GM19023 (cell line): ENCODE measurements around the gene PHLPP1.
"Not testable (repeated sequence)": the region's sequence is repeated elsewhere in the genome, so short reads cannot be mapped to it uniquely, and the experiment has no call there.

ENCODE experiments used
- ATAC-seq: cut with Tn5 transposase; IDR thresholded peaks from one replicate; pipeline ENCODE4 v1.9.1; 2021; ENCODE audit warnings: mild to moderate bottlenecking, moderate library complexity; ENCODE audit not compliant: unreplicated experiment

The PHLPP1 gene

DNA sequence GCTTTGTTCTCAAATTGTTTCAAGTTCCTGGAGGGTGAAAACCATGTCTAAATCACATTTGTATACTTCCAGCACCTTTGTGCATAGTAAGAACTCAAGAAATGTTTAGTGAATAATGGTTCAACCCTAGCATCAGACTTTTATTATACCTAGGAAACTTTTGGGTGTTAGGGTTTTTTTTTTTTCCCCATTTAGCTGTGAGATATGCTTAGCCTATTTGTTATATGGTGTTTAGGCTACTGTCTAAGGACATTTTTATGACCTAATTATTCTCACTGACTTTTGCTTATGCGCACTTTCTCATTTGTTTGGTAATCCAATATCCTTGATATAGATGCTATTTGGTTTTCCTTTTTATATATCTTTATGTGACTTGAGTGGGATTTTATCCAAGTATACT, 164.7 kb downstream of the PHLPP1 start:
- no peak for ATAC-seq

DNA sequence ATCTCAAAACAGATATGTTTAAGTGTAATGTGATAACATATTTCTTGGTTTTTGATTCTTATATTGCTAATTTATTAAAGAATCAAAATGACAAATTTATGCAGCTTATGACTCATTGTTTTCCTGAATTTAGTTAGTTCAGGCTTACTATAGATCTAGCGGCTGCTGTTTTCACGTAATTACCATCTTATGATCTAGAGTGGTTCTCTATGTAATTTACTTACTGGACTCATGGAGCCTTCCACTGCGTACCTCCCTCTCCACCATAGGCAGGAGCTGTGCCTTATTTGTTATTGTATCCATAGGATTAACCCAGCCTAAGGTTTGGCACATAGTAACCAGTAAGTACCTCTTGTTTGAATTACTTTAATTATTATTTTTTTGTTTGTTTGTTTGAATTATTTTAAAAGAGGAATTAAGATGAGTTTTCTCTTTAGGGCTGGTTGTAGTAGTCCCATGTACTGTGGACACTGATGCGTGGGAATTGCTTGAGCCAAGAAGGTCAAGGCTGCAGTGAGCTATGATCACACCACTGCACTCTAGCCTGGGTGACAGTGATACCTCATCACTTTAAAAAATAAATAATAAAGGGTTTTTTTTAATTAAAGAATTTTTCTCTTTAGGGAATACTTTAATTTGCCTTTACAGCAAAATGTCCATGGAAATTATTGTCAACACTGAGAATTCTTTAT, 165.5 kb downstream of the PHLPP1 start:
- no peak for ATAC-seq

DNA sequence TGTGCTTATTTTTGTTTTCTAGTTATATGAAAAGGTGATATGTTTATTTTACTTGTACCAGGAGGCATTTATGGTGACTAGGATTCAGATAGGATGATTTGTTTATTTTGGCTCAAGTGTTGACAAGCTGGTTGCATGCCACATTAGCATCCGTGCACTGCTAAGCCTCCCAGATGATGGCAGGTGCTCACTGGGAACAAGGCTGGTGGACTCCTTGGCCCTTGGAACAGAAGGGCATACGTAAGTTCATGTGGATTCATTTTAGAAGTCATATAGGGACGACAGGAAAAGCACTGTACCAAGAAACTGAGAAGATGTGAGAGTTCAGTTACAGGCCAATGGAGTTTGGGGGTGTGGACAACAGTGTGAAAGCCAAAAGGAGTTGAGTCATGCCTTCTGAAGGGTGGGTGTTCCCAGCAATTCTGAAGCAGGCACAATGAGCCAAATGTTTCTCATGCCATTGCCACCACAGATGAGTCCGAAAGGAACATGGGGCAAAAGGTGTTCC, 166.2 kb downstream of the PHLPP1 start:
- ATAC-seq, result no peak

DNA sequence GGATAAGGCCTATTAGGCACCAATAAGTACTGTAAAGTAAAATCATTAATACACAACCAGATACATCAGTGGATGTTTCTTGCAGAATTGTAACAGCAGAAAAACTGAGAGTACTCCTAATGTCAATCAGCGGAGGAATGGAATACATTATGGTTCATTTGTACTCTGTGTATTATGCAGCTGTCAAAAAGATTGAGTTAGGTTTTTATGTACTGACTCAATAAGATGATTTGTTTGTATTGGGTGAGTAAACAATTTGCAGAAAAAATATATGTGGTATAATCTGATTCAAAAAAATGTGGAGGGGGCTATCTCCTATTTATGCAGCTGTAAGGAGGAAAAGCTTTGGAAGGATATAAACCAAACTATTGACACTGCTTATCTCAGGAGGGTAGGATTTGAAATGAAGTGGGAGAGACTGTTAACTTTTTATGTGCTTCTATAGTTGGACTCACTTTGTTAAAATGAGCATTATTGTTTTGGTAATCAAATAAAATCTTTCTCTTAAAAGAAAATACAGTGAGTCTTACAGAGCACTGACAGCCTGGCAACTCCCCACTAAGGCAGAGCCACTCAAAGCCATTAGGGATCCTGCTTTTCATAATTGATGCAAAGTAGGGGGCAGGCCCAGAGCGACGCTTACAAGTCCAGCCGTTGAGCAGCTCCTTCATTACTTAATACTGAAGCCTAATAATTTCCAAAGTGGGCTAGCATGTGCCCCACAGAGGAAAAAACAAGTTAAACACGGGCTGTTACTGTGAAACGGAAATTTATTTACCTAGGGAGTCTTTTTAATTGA, 168.8 kb downstream of the PHLPP1 start:
- ATAC-seq, result no peak

DNA sequence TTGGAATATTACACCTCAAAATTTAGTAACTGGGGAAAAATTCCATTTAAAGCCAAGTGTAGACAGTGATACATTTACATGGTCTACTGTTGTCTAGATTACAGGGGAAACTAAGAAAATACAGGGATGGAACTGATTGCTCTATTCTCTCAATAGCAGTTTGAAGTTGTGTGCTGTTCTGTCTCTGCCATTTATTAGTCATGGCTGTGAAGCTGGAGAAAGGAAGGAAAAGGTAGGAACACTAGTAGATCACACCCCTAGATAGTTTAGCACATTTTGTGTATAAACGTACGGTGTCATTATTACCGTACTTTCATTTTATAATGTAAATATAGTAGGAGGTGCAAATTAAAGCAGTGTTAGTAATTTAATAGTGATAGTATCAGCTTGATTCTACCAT, 170.5 kb downstream of the PHLPP1 start:
- ATAC-seq, result no peak

DNA sequence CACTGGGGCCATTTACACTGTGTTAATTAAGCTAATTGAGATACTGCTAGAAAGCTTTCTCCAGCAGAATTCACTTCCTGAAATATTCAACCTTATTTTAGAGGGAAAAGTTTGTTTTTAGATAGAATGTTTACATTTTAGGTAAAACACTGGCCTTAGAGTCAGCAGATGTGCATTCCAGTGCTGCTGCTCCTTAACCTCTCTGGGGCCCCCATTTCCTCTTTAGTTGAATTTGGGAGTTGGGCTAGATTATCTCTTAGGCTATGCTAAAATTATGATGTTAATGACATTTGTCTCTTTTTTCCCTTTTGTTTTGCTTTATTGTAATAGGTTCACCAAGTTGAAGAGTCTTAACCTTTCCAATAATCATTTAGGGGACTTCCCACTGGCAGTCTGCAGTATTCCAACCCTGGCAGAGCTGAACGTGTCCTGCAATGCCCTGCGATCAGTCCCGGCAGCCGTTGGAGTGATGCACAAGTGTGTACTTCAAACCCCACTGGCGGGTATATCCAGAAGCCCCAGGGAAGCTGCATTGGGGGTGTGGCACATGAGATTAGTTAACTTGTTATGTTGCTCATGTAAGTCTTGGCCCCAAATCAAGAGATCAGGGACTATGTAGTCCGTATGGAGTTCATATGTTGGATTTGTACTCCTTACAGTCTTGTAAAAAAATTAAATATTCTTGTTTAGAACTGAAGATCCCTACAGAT, 179.5 kb downstream of the PHLPP1 start:
- no peak for ATAC-seq

DNA sequence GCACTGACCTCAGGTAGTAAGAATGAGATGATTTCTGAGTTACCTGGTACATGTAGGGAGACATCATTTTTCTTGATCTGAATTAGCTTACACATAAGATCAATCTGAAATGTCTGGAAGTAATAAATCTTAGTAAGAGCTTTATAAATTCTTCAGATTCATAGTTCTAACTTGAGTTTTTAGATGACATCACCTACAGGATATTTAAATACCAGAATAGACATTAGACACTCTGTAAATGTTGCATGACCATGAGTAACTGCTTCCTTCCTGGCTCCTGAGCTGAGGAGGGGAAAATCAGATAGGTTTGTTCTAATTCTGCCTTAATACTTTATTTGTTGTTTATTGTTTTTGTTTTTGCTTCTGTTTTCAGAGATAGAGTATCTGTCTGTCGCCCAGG, 181.8 kb downstream of the PHLPP1 start:
- ATAC-seq, result no peak

DNA sequence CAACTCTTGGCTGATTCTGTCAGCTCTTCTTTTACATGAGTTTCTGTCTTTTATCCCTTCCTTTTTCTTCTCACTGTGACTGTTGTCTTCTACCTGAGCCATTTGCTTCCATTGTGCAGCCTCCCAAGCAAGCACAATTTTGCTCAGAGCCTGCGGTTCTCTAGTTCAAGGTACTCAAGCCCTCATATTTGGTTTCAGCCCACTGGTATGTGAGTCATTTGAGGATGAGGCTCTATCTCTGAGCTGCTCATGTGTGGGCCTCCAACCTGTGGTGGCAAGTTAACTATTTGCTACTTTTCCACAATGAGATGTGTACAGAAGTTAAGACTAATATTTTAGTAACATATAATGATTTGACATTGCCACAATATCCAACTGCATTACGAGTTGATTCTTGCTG, 183.0 kb downstream of the PHLPP1 start:
- ATAC-seq, result peak; percentile 99

DNA sequence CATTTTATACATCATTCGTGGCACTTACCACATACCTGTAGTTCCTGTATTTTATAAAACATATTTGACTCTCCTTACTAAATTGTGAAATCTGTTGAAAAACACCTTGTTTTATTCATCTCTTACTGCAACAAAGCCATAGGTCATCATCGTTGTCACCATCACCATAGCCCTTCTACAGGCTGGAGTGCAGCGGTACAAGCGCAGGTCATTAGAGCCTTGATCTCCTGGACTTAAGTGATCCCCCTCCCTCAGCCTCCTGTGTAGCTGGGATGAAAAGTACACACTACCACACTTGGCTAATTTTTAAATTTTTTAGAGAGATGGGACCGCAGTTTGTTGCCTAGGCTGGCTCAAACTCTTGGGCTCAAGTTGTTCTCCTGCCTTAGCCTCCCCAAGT, 184.2 kb downstream of the PHLPP1 start:
- ATAC-seq, result no peak

DNA sequence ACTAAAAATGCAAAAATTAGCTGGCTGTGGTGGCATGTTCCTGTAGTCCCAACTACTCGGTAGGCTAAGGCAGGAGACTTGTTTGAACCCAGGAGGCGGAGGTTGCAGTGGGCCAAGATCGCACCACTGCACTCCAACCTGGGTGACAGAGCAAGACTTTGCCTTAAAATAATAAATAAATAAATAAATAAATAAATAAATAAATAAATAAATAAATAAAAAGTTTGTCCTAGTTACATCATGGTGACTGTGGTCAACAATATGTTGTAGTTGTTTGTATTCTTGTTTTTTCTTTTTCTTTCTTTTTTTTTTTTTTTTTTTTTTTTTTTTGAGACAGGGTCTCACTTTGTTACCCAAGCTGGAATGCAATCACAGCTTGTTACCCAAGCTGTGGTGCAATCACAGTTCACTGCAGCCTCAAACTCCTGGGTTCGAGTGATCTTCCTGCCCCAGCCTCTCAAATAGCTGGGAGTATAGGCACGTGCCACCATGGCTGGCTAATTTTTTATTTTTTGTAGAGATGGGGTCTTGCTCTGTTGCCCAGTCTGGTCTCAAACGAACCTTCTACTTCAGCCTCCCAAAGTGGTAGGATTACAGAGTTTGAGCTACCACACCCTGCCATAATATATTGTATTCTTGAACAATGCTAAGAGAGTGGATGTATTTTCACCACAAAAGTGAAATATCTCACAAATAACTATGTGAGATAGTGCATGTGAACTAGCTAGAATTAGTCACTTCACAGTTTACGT, 185.0 kb downstream of the PHLPP1 start:
- ATAC-seq, result no peak

DNA sequence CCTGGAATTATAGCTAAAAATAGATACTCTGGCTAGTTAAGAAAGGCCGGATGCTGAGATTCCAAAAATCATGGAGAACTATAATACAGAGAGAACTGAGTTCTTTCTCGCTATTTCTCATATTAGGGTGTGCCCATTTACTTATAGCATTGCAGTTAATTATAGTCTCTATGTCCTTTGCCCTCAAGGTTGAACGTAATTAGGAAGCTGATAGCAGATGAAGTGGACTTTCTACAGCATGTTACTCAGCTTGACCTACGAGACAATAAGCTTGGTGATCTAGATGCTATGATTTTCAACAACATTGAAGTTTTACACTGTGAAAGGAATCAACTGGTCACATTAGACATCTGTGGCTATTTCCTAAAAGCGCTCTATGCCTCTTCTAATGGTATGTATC, 187.4 kb downstream of the PHLPP1 start:
- ATAC-seq, result no peak

DNA sequence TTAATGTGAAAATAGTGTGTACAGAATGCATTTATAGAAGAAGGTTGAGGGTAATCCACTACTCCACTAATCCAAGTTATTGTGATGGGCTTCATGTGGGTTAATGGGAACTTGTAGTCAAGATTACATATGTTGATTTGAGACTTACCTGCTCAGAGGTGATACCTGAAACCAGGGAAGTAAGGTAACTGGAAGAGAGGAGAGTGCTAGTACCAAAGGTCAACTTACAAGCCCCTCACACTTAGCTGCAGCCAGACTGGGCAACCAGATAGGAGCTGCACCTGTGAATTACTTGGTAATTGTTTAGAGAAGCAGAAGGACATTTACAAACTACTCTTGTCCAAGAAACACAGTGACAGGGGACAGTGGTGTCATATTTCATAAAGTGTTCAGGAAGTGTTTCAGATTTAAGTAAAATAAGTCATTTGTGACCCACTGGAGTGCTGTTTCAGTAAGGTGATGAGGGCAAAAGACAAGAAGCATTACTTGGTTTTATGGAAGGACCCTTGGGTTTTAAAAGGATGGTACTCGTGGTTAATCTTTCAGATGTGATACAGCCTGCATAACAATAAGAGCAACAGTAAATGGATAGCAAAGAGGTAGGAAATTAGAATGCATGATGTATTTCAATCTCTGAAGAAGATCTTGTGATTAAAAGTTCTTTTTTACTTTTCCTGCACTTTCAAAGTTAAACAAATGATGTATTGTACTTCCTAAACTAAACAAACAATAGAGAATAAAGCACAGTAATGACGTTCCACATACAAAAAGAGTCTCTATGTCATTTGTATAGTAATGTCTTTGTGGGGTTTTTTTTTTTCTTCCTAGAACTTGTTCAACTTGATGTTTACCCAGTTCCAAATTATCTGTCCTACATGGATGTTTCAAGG, 189.3 kb downstream of the PHLPP1 start:
- ATAC-seq, result no peak

DNA sequence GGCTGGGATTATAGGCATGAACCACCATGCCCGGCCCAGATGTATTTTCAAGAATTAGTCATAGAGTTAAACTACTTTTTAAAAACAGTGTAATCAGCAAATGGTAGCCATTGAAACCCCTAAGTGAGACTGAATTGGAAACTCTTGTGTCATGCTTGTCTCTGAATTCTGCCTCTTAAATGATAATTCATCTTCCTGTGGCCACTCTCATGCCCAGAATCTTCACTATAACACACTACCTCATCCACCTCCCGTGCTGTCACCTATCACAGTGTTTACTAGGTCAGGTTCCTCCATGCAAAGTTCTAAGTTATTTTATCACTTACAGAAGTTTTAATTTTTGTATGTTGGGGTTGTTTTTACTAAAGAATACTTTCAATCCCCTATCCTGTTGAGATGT, 197.5 kb downstream of the PHLPP1 start:
- ATAC-seq, result no peak

DNA sequence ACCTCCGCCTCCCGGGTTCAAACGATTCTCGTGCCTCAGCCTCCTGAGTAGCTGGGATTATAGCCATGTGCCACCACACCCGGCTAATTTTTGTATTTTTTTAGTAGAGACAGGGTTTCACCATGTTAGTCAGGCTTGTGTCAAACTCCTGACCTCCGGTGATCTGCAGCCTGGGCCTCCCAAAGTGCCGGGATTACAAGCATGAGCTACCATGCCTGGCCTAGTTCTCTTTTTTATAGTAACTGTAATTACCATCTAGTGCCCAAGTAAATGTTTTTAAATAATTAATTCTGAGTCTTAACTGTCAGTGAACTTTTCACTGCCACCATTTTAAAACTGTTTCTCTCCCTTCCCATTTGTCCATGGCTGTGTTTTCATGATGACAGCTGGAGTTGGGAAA, 198.5 kb downstream of the PHLPP1 start:
- not testable (repeated sequence) for ATAC-seq

DNA sequence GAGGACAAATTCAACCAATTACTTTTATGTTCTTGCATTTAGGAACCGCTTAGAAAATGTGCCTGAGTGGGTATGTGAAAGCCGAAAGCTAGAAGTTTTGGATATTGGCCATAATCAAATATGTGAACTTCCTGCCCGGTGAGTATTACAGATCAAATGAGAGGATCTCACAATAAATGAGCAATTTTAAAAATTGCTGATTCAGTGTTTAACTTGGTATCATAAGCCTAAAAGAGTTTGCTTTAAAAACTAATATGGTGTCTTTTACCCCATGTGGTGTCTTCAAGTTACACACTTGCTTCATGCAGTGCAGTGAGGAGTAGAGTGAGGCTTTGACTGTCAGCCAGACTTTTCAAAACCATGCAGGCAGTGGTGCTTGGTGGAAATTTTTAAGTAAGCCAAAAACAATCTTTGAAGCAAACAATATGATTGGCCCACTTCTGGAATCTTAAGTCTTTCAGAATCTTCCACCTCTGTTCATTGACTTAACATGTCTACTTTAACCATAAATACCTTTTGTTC, 199.6 kb downstream of the PHLPP1 start:
- ATAC-seq, result no peak

DNA sequence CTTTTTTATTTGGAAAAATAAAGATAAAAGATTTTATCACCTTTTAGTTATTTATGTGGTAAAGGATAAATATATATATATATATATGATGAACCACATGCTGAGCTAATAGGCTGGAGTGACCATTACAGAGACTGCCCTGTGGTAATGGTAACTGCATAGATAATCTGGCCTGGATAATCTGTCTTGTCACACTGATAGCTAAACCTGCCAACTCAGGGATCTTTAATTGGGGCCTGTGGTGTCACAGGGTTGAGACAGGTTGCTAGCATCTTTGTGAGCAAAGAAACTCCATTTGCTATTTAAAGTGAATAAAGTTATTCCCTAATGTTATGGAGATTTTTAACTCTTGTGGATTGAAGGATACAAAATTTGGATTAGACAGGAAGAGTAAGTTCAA, 203.0 kb downstream of the PHLPP1 start:
- ATAC-seq, result no peak

DNA sequence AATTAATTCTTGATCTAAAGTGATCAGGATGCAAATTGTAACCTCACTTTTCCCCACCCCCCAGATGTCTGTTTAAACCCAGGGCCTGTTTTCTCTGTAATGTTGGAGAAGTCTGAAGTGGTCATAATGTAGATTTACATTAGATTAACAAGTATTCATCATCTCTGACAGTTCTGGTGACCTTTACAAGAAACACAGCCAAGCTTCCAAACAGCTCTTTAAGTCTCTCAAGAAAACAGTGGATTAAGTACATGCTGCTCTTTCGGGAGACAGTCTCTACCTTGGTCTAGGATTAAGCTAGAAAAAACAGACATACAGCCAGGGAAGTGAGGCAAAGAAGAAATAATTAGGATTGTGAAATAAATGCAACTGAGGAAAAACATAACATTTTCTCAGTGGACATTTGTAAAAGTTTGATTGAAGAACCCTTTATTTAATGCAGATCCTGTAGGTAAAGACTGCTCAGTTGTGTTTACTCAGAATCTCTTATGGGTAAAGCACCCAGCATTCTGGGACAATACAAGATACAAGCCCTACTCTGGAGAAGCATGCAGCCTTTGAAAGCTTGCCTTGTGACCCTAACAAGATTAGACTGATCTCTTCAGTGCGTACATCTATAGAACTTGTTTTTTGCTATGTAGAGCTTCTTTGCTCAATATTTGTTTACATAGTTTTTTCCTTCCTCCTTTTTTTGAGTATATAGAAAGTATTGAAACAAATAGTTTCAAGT, 203.9 kb downstream of the PHLPP1 start:
- no peak for ATAC-seq

DNA sequence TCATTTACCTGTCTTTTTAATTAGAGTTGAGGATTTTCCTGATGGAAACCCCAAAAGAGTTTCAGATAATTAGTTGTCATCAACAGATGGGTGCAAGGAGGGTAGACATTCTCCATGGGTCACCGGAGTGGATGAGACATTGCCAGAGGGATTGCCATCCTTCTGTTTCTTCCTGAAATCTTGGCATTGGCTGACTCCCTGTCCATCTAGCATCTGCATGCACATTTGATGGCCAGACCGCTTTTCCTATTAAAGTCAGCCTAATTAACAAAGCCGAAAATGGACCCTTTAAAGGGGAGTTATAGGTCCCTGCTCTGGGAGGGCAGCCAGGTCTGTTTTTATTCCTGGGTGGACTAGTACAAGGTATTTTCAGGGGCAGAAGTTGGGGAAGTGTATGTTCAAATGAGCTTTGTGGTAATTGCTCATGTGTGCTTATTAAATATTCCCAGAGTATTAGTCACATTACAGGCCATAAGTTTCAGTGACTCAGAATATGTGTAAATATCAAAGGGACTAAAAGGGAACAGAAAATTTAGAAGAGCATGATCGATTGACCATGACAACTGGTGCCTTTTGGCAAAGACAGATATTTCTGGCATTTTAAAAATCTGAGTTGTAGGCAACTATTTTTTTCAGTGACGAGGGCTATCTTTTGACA, 209.8 kb downstream of the PHLPP1 start:
- no peak for ATAC-seq

DNA sequence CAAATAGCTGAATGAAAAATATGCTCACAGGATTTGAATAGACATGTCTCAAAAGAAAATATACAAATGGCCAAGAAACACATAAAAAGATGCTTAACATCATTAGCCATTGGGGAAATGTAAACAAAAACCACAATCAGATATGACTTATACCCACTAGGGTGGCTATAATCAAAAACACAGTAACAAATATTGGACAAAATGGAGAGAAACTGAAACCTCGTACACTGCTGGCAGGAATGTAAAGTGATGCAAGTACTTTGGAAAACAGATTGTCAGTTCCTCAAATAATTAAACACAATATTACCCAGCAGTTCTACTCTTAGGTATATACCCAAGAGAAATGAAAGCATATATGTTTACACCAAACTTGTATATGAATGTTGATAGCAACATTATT, 213.0 kb downstream of the PHLPP1 start:
- ATAC-seq, result no peak
